Stimulated activated CD4-positive, alpha-beta T cell treated with anti-CD3 and anti-CD28 coated beads, Interleukin-12 subunit alpha, Interleukin-12 subunit beta, amount 100 ng/mL, for 48 hours (primary cell): ENCODE measurements around the gene SHISAL1.

Experiments used
- DNase-seq, 3 donors: peaks; one replicate each; pipeline ENCODE4 v3.0.0-alpha.2; 2020; ENCODE audit warnings: low read depth in 2 of 3, low spot score in 1 of 3

The SHISAL1 gene

DNA sequence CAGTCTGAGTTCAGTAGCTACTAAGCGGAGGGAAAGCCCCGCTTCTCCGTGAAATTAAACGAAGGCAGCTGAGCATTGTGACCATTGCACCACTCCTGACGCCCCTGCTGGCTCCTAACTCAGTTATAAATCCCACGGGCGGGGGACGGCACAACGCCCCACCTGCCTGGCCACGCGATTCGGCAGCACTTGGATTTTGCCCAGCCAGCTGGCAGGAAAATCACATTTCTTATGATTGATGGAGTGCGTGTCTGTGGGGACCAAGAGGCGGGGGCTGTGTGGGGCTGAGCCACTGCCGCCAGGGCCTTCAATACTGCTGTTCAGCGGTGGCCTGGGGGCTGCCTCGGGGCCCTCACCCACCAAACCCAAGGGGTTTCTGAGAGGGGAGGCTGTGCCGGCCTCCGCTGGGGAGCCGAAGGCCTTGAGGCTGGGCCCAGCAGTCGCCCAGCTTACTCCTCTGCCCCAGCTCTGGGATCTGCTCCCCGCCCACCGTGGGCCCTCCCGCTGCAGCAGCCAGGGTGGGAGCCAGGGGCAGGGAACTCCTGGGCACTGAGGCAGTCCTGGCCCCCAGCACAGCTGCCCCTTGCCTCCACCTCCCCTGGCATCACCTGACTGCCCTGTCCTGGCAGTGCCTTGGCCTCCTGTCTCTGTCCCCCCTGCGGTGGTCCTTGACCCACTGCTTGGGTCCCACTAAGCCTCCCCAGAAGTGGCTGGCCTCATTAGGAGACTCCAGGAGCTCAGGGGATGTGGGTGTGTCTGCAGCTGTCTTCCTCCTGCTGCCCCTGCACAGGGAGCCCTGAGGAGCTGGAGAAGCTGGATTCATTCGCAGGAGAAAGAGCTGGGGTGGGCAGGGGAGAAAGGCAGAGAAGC, 30.7 kb downstream of the SHISAL1 start:
- DNase-seq, result no peak

DNA sequence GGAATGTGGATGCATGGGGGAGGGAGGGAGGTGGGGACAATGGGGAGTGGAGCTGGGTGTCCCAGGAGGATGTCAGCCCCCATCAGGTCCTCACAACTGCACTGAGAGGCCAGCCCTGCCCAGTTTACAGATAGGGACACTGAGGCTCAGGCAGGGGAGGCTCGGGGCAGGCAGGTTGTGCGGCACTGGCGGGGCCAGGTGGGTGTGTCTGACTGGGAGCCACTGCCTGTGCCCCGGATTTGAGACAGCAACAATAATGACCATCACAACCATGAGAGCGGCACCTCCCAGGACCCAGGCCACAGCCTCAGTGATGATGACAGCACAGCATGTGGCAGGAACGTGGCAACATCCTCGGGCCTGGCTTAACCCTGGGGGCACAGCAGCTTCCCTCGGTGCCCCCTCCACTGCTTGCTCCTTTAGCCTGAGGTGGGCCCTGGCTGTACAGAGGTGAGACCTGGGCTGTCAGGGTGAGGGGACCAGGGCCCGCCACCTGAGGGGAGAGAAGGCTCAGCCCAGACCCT, 32.0 kb downstream of the SHISAL1 start:
- DNase-seq, result no peak

DNA sequence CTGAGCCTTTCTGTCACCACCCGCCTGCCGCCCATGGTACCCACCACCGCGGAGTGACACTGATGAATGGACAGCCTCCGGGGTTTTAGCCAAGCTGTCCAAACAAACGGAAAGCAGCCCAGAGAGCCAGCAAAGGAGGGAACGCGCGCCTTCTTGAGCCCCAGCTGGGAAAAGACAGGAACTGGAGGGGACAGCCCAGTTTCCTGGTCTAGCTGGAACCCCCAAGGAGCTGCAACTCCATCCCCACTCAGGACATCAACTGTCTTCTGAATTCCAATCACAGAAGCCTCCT, 33.7 kb downstream of the SHISAL1 start:
- no peak for DNase-seq

DNA sequence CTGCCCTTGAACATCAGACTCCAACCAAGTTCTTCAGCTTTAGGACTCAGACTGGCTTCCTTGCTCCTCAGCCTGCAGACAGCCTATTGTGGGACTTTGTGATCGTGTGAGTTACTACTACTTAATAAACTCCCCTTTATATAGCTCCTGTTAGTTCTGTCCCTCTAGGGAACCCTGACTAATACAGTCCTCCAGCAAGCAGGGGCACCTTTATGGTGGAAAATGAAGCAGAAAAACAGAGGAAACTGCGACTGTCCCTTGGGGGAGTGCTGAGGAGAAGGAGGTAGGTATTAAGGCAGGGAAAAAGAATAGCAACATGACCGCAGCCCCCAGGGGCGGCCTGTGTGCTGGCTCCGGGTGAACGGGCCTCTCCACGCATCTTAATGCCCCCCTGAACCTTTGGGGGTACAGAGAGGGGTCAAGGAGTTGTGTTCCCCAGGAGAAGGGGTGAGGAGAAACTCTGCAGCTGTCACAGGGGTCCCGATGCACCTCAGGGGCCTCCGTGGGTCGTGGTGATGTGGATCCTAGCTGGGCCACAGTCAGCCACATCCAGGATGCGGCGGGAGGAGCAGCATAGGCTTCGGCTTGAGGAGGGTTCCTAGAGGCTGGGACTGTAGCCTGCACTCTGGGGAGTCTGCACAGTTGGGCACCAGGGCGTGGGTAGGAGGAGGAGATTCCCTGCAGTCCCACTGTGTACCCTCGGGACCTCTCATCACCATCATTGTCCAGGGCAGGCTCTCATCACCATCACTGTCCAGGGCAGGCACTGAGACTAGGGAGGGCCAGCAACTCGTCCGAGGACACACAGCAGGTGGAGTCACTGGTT, 34.3 kb downstream of the SHISAL1 start:
- no peak for DNase-seq

DNA sequence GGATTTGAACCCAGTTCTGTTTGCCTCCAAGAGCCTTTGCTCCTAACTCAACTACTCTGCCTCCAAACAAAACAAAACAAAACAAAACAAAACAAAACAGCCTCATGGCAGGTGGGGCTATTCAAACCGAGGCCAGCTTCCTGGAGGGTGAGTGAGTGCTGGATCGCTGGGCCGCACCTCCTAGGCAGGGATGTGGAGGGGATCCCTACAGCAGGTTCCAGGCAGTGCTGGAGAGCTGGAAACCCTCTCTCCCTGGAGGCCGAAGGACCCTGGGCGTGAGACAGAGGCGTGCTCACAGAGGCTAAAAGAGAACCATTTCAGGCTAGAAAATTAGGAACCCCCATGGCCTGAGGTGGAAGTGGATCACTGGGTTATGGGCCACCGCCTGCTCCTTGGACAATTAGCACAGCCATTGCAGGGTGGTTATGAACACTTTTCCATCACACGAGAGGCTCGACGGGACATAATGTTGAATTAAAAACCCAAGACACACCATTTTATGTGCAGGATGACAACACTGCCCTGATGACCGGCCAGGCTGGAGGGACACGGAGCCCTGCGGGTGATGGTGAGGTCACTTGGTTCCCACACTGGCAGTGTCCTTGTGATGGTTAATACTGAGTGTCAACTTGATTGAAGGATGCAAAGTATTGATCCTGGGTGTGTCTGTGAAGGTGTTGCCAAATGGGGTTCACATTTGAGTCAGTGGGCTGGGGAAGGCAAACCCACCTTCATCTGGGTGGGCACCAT, 35.2 kb downstream of the SHISAL1 start:
- DNase-seq, result no peak

DNA sequence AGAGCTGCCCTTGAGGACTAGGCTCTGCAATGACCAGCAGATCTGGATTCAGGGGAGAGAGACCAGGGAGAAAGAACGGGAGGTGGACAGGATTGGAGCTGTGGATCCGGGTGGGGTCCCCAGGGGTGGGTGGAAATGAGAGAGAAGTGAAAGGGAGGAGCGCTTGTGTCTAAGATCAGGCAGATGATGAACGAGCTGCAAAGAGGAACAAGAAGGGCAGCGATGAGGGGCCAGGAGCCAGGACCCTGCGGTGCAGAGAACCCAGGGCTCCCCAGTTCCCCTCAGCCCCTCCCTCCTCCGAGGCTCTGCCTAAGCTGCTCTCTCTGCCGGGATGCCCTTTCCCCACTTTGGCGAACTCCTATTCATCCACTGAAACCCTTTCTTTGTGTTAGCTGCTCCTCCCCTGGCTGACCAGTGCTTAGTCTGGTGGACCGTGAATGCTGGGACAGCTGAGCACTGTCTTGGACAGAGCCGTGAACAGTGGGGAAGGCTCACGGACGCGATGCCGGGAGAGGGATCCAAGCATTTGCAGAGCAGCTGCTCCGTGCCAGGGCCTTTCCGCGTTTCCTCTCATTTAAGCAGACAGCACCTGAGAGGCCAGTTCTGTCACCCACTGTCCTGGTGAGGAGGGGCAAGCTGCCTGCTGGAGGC, 35.9 kb downstream of the SHISAL1 start:
- no peak for DNase-seq

DNA sequence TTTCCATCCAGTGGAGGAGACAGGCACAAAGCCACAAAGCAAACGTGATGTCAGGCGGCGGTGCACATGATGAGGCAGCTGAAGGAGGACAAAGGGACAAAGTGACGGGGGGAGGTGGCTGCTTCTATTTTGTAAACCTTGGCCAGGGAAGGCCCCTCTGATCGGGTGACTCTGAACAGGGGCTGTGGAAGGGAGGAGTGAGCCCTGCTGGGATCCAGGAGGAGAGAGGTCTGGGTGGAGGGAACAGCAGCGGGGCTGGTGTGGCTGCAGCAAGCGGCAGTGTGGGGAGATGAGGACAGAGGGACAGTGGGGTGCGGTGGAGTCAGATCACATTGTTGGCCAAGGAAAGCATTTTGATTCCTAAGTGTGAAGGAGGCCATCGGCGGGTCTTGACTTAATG, 36.7 kb downstream of the SHISAL1 start:
- no peak for DNase-seq

DNA sequence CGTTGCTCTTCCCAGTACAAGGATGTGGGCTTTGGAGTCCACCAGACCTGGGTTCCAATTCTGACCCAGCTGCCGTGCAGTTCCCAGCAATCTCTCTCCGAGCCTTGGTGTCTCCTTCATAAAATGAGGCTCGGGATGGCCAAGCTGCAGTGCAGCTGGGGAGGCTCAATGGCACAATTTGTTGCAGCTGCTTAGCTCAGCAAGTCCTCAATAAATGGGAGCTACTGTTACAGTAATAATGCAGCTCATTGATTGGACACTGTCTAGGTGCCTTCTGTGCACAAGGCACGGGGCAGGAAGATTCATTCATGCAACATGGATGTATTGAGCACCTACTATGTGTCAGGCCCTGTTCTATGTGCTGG, 37.1 kb downstream of the SHISAL1 start:
- DNase-seq, result no peak

DNA sequence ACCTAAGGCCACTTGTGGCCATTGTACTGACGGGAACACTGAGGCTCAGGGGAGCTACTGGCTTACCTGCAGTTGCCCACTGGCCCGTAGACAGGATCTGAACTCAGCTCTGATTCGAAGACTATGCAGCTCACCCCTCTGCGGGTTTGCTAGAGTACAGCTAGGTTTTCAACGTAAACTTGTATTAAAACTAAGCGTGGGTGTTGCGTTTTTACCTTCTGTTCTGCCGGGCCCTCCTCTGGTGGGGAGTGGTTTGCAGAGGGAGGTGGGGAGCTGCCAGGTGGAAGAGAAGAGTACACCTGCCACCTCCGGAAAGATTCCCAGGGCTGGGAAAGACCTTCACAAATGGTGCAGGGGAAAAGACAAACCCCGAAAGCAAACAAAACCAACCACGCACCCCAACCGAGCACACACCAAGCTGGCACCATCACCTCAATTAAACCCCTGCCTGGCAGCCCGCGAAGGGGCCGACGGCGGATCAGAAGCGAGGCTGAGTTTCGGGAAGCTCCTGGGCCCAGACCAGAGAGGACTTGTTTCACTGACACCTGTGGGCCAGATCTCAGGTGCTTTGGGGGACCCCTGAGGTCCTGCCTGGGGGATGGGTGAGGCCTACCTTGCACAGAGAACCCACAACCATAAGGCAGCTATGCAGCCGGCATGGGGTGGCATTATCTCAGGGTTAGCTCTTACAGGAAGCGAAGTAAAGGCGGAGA, 37.7 kb downstream of the SHISAL1 start:
- no peak for DNase-seq

DNA sequence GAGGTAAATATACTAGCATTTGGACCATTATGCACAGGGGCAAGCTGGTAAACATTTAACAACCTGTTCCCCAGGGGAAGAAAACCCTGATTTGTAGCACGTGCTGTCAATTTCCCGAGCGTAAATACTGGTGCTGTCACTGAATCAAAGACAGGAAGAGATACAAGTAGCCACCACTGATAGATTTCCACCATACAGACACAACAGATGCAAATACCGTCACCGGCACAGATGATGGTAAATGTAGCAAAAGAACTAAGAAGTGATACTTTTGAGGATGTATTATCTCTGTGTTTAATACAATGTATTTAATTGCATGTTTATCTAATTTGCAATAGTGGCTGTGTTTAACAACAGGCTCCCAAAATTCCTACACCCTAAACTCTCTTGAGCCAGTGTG, 39.6 kb downstream of the SHISAL1 start:
- DNase-seq, result no peak

DNA sequence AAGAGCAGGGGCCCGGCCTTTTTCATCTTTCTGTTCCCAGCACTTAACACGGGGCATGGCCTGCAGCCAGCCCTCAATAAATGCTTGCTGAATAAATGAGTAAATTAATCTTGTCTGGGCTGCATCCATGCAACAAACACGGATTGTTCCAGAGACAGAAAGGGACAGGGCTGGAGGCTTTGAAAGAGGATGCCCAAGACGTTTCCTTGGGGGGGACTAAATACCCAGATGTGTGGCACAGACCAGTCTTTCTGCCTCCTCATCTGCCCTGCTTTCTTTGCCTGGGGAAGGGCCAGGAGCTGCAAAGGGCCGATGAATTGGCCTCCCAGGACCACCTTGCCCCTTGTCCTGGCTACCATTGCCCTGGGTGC, 40.4 kb downstream of the SHISAL1 start:
- DNase-seq, result no peak

DNA sequence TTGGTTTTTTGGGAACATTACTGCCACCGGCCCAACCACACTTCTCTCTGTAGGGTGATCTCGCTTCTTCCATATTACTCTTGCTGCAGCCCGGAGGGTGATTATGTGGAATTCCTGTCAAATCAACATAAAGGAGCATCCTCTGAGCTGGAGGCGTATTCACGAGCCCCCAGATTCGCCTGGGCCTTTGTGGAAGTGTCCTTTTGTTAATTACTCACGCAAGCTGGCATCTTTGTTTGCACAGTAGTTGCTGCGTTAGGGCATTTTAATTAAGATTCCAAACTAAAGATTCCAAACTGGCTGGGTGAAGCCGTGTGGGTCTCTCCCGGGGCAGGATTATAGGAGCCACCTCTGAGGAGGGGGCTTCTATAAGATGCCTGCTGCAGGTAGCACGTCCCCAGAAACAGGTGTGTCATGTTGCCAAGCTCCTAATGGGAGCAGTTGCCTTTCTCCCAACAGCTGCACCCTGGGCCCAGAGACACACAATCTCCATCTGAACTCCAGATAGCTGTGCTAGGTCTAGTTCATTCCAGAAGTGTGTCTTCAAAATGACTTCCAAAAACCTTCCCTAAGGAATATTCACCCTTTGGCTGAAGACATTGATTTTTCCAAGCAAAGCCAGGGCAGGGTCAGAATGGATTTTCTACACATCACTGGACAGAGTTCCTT, 40.9 kb downstream of the SHISAL1 start:
- DNase-seq, result no peak

DNA sequence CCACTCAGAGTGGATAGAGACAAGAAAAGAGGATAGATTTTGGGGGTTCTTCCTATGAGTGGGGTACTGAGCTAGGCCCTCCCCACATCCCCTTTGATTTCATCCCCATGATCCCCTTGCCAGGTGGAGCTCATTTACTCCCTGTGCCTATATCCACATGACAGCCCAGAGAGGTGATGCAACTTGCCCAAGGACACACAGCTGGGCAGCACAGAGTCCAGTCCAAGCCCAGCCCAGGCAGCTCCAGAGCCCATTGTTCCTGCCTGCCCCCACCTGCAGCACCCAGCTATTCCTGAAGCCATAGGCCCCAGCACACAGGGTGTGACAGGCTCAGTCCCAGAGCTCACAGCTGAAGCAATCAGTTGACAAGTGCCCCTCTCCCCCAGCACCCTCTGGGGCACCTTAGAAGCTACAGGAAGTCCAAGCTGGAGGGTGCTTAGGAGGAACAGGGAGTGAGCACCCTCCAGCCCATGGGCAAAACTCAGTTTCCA, 41.7 kb downstream of the SHISAL1 start:
- no peak for DNase-seq

DNA sequence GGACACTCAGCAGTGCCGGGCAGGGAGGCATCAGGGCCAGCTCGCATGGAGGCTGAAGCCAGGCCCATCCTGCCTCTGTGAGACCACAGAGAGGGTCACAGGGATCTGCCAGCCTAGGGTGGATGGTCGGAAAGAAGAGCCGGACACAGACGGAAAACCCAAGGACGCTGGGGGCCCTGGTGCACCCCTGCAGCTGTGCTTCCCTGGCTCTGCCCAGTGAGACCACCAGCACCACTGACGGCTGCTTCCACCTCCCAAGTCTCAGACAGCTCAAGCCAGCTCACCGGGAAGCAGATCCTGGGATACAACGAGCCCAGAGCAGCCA, 42.2 kb downstream of the SHISAL1 start:
- DNase-seq, result no peak

DNA sequence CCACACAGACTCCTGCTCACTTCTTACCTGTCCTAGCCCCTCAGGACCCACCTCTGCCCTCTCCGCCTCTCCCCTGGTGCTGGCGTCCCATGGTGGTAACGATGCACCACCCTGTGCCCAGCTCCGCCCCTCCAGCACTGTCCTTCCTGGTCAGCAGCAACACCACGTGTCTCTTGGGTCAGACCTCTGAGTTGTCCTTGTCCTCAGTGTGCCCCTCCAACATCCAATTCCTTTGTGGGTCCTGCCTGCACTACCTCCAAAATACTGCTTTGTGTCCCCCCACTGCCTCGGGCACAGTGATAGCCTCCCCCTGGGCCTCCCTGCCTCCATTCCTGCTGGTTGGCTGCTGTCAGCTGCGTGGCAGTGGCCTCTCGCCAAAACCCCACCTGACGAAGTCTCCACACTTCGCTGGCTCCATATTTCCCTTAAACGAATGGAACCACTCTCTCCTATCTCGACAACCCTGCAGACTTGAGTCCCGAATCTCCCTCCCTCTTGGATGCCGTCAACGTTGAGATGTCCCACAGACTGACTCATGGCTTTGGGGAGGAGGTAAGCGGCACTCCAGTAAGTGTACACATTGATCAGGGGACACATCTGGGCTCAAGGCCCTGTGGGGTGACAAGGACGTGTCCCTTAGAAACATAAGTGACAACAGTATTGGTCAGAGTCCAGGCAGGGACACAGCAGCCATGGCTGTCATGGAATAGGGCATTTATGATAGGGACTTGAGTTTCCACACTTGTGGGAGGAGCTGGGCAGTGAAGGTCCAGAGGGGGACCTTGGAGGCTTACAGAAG, 42.8 kb downstream of the SHISAL1 start:
- DNase-seq, result no peak

DNA sequence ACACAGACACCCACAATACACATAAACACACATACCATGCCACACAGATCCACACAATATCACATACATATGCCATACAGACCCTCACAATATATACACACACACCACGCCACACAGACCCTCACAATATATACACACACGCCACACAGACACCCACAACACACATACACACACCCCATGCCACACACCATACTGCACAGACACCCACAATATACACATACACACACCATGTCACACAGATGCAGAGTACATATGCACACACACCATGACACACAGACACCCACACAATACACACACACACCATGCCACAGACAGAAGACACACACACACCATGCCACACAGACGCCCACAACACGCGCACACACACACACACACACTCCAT, 43.6 kb downstream of the SHISAL1 start:
- no peak for DNase-seq

DNA sequence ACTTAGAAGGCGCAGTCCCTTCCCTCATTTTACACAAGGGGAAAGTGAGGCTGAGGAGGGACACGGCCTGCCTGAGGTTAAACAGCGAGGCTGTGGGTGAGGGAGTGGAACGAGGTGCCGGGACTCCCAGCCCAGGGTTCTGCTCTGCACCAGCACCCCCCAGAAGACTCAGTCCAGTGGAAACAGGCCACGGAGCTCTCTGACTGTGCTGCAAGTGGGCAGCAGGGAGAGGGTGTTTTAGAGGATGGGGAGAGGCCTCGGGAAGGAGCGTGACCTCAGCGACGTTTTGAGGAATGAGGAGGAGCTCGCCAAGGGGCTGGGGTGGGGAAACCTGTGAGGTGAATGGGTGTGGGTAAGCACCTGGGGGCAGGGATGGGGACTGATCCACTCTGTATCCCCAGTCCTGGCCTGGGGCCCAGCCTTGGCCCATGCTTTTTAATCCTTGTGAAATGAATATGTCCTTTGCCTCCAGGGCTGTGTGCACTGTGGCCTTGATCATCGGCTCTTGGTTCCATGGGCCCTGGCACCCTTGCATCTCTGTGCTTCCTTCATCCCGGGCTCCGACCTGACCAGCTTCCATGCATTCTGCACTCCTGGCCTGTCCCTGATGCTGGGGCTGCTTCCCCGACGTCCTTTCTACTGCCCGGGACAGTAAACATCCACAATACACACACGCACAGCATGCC, 44.2 kb downstream of the SHISAL1 start:
- DNase-seq, result no peak

DNA sequence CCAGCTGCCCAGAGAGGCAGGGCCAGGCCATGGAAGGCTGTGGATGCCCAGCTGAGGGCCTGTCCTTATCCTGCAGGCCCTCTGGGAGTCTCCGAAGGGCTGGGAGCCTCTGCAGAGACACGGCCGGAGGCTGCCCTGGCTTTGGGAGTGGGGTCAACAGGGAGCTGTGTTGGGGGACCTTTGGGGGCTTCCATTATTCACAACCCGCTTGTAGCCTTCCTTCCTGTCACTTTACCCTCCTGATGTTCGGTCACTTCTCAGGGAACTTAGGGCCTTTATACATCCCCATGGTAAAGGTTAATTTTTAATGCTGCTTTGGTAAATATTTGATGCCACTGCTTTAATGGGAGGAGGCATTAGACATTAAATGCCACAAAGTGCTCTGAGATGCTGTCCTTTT, 44.9 kb downstream of the SHISAL1 start:
- DNase-seq, result no peak
